Immature natural killer cell (primary cell): ENCODE data around the gene KDSR. TPM values are rescaled to one million over a fixed set of nuclear protein-coding genes. Genes with fewer than 3 reads are reported as not detected.

Experiments
- DNase-seq, 3 donors: peaks; one replicate each; pipeline ENCODE4 v3.0.0; 2022; ENCODE audit warnings: mixed read lengths in 1 of 3
- H3K27ac Mint-ChIP-seq, 6 donors: one replicate each; pipeline ENCODE4 v1.8.0; 2020; ENCODE audit warnings: mixed read lengths in 6 of 6, mild to moderate bottlenecking in 5 of 6, inconsistent platforms in 4 of 6, moderate library complexity in 3 of 6
- H3K27me3 Mint-ChIP-seq, 3 donors: one replicate each; pipeline ENCODE4 v1.8.0; 2020 to 2021; ENCODE audit warnings: low read depth in 3 of 3, mild to moderate bottlenecking in 3 of 3, mixed read lengths in 3 of 3, moderate library complexity in 3 of 3, inconsistent platforms in 1 of 3
- H3K36me3 Mint-ChIP-seq, 3 donors: one replicate each; pipeline ENCODE4 v1.8.0; 2020; ENCODE audit warnings: mixed read lengths in 3 of 3, inconsistent platforms in 2 of 3, mild to moderate bottlenecking in 2 of 3
- H3K4me1 Mint-ChIP-seq, 2 donors: one replicate each; pipeline ENCODE4 v1.8.0; 2020; ENCODE audit warnings: inconsistent platforms in 2 of 2, mild to moderate bottlenecking in 2 of 2, mixed read lengths in 2 of 2, moderate library complexity in 1 of 2
- H3K4me3 Mint-ChIP-seq, 5 donors: one replicate each; pipeline ENCODE4 v1.8.0; 2020; ENCODE audit warnings: mild to moderate bottlenecking in 5 of 5, mixed read lengths in 5 of 5, inconsistent platforms in 3 of 5, moderate library complexity in 3 of 5
- H3K9me3 Mint-ChIP-seq, 6 donors: one replicate each; pipeline ENCODE4 v1.8.0; 2020; ENCODE audit warnings: mild to moderate bottlenecking in 6 of 6, mixed read lengths in 6 of 6, inconsistent platforms in 4 of 6, moderate library complexity in 3 of 6
- polyA plus RNA-seq, 3 donors: library from polyadenylated mRNA; unstranded; fragments of 300-500 nt; fragmentation: Illumina TruSeq; gene quantifications; one replicate each; pipeline ENCODE4 v1.2.3, GENCODE V29; 2021

KDSR gene
- polyA plus RNA-seq, 3 donors from 2014 or later = 37.7 to 45.6 (median 39.2) TPM

DNA sequence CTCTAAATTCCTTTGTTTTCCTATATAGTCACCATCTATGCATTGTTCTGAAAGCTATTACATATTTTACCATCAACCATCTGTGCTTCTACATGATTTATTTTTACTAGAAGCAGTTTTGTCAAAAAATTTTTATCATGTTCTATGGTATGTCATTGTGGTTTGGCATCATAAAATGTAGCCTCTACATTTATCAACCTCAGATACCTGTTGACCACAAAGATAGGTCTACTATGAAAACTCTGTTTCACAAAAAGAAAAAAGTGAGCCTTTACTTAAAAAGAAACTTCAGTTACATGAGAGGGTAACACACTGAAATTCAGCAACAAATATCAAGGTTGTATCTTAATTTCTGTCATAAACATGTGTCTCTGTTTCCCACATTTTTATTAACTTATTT is 51.1 kb downstream of the KDSR start:
- peaks cover 81 to 87% of the 10 kb centered on the region in 2 donors for H3K4me1 Mint-ChIP-seq
- H3K4me3 Mint-ChIP-seq = peak overlapping the region; percentile 28 to 94 (median 81)
- peaks cover 10 to 18% (median 14%) of the 10 kb centered on the region in 3 donors for H3K27me3 Mint-ChIP-seq
- DNase-seq = no peak
- H3K27ac Mint-ChIP-seq = peak overlapping the region in 5 of 6 donors; percentile 29 to 70 (median 63)
- no peaks in the 10 kb centered on the region for H3K9me3 Mint-ChIP-seq
- H3K36me3 Mint-ChIP-seq = peaks cover 0 to 5% (median 0%) of the 10 kb centered on the region in 3 donors

DNA sequence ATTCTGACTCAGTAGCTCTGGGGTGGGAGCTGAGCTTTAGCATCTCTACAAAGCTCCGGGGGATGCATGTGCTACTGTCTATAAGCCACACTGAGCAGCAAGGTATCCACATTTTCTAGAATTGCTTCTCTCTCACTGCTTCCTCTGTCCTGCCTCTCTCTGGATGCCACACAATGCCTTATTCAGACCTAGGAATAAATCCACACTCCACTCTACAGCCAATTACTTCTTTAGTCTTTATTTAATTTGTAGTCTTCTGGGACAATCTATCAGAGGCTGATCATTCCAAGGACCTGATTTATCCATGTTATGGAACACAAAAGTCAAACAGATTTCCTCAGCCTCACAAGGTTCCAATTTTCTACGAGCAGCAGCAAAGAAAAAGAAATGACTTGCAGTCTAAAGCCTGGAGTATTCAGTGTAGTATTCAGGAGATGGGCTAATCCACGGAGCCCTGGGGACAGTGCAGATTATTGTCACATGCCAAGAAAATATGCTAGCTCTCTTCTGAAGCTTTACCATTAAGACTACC is 51.8 kb downstream of the KDSR start:
- H3K4me3 Mint-ChIP-seq = peak overlapping the region in 4 of 5 donors; percentile 1 to 94 (median 62)
- H3K27me3 Mint-ChIP-seq = peaks cover 6 to 14% (median 14%) of the 10 kb centered on the region in 3 donors
- no peaks in the 10 kb centered on the region for H3K9me3 Mint-ChIP-seq
- peaks cover 0 to 5% (median 3%) of the 10 kb centered on the region in 3 donors for H3K36me3 Mint-ChIP-seq
- H3K27ac Mint-ChIP-seq = peak overlapping the region; percentile 4 to 86 (median 45)
- H3K4me1 Mint-ChIP-seq = peaks cover 81 to 92% of the 10 kb centered on the region in 2 donors
- DNase-seq = no peak

DNA sequence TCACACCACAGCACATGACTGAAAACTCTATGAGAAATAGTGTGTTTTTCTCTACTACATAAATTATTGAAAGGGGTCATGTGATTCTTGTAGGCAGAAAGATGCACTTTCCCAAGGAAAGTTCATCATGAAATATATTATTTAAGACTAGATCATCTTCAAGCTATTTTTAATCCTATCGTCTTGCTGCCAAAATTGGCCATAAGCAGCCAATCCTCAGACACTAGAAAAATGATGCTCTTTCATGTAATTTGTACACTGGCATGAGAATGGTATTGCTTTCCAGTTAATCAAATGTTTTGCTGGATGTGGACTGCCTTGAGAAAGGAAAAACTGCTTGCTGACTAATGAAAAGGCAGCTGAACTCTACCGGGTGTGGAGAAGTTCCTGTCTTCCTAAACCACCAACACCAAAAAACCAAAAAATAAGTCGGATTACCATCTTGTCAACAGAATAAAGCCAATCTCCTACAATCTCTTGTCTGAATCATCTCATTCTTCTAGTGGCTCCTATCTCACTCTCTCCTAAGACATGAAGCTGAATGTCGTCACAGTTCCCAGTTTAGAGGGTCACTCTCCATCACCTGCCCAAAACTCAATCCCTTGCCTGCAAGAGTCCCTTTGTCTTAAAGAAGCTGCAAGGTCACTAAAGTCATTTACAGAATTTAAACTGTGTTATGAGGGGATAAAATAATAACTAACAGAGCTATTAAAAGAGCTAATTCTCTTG is 52.8 kb downstream of the KDSR start:
- peaks cover 84 to 97% of the 10 kb centered on the region in 2 donors for H3K4me1 Mint-ChIP-seq
- peaks cover 5 to 11% (median 8%) of the 10 kb centered on the region in 3 donors for H3K27me3 Mint-ChIP-seq
- DNase-seq = no peak
- H3K9me3 Mint-ChIP-seq = no peaks in the 10 kb centered on the region
- H3K27ac Mint-ChIP-seq = peak overlapping the region; percentile 4 to 86 (median 62)
- peak overlapping the region; percentile 2 to 94 (median 50) for H3K4me3 Mint-ChIP-seq
- peaks cover 0 to 5% (median 4%) of the 10 kb centered on the region in 3 donors for H3K36me3 Mint-ChIP-seq

DNA sequence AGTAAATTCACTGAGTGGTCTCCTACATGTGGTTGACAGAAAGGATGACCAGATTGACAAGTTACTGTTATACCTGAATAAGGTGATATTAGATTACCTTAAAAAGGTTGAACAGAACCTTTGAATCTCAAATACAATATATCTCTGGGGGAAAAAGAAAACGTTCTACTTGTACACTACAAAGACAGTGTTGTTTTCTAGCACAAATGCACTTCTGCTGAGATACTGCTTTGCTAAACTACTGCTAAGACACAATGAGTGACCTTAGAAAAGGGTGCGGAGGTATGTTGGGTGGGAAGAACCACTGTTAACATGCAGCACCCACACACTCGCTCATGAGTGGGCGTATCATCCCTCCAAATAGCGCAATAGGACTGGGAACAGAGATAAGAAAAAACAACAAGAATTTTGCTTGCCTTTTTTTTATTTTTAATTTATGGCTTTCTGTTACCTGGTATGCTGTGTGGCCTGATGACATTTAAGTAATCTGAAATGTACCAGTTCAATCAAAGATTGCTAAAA is 53.5 kb downstream of the KDSR start:
- no peak for DNase-seq
- Mint-ChIP-seq H3K9me3 (no peaks in the 10 kb centered on the region), H3K4me3 (peak overlapping the region in 4 of 5 donors; percentile 16 to 94 (median 65)), H3K4me1 (peaks cover 80 to 95% of the 10 kb centered on the region in 2 donors), H3K36me3 (peaks cover 0 to 4% (median 0%) of the 10 kb centered on the region in 3 donors), H3K27ac (peak overlapping the region; percentile 15 to 86 (median 68)), H3K27me3 (peaks cover 2 to 5% (median 3%) of the 10 kb centered on the region in 3 donors)

DNA sequence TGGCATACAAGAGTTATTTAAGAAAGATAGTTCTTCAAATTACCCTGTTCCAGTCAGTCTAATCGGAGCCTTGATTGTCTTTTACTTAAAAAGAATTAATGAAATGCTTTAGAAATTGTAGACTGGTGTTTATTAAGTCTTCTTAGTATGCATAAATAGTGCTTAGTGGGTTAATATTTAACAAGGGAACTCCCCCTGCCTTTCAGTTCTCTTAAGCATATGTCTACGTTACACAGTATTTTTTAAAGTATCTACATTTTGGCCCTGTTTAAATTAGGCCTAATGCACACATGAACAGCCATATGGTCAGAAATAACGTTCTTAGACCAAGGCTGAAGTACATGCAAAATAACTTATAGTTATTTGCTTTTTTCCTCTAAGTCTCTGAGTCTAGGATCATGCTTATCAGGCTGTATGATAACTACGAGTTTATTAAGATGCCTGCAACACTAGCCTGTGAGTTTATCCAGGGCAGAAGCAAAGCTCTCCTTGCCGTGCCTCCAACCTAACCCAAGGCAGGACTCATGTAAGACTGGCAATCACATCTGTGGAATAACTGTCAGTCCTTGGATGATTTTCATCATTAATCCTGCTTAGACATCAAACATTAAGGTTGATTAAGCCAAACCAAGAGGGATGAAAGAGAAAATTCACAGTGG is 54.1 kb downstream of the KDSR start:
- Mint-ChIP-seq H3K4me3 (peak overlapping the region in 4 of 5 donors; percentile 16 to 94 (median 65)), H3K4me1 (peaks cover 82 to 94% of the 10 kb centered on the region in 2 donors), H3K36me3 (peaks cover 0 to 4% (median 0%) of the 10 kb centered on the region in 3 donors), H3K9me3 (no peaks in the 10 kb centered on the region), H3K27me3 (peaks cover under 1 to 5% (median 2%) of the 10 kb centered on the region in 3 donors), H3K27ac (peak overlapping the region in 5 of 6 donors; percentile 55 to 86 (median 78))
- no peak for DNase-seq

DNA sequence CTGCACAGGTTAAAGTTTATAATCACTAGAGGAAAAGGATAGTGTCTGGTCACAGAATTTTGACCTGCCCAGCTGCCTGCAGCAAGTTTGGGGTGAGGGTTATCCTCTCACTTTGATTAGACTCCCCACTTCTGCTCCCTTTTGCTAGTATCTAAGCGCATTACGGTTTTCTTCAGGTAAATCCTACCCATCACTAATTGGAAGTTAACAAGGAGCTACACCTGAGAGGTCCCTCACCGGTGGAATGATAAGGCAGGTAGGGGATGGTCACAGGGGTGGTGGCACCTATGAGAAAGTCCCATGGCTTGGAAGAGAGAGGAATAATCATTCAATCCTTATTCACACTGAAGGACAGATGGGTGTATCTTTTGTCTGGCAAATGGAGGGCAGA is 55.0 kb downstream of the KDSR start:
- Mint-ChIP-seq H3K4me1 (peaks cover 81 to 91% of the 10 kb centered on the region in 2 donors), H3K36me3 (peaks cover 0 to 4% (median 0%) of the 10 kb centered on the region in 3 donors), H3K9me3 (no peaks in the 10 kb centered on the region), H3K27me3 (peaks cover 0 to 2% (median 0%) of the 10 kb centered on the region in 3 donors), H3K27ac (peak overlapping the region in 5 of 6 donors; percentile 13 to 82 (median 61)), H3K4me3 (peak overlapping the region in 2 of 5 donors; percentile 22 to 65)
- no peak for DNase-seq

DNA sequence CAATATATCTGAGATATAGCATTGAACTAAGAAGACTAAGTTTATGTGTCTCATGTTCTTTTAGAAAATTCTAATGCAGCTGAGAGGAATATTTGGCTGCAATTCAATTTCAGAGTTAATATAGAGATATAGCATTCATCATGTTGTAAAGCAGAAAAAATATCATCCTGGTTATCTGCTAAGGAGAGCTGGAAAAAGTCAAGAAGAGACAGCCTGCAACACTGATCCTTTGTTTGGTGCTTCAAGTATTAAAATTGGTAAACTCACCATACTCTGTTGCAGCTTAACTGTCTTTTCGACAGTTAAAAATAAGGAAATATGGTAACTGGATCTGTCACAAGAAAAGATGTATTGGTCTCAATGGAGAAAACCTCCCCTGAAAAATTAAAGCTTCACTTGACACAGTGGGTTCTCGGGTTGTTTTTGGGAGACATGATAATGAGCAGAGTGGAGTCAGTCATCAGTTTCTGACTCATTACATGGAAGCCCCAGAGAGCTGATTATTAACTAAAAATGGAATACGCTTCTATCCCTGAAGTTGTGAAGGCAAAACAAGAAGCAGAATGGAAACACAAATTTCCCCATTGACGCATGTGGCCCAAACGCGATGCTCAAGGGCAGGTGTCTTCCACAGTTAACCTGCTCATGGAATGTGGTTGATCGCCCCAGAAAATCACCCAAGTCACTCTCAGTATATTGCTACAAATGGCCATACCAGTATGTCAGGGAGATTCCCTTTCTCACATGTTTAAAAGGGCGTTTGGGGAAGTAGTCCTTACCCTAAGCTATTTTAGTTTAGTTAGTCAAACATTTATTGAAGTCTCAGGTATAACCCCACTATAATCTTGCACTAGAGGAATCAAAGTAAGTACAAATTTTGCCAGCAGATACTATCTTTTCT is 55.6 kb downstream of the KDSR start:
- peak overlapping the region in 2 of 5 donors; percentile 1 to 27 for H3K4me3 Mint-ChIP-seq

DNA sequence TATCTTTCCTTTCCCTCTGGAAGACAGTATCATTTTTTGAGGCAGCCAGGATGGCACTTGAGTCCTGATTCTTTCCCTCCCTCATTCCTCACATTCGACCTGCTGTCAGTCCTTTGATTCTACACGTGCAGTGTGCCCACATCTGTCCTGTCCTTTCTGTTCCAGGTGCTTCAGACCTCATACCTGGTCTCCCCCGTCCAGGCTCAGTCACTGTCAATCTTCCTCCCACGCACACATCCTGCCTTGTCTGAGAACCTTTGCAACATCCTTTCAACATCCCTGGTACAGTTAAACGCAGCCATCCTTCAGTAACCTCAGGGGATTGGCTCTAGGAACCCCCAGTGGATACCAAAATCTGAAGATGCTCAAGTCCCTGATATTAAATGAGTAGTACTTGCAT is 57.6 kb downstream of the KDSR start:
- Mint-ChIP-seq H3K27me3 (peaks cover 0 to 2% (median 0%) of the 10 kb centered on the region in 3 donors), H3K9me3 (no peaks in the 10 kb centered on the region), H3K27ac (peak overlapping the region in 4 of 6 donors; percentile 14 to 81 (median 50)), H3K36me3 (peaks cover 0 to 11% (median 10%) of the 10 kb centered on the region in 3 donors), H3K4me3 (peak overlapping the region in 1 of 5 donors; percentile 33), H3K4me1 (peaks cover 66 to 67% of the 10 kb centered on the region in 2 donors)
- no peak for DNase-seq

More for the DNA sequence above, 55.6 kb downstream of the KDSR start:
- H3K9me3 Mint-ChIP-seq = no peaks in the 10 kb centered on the region
- DNase-seq = no peak
- peaks cover 0 to 7% (median 6%) of the 10 kb centered on the region in 3 donors for H3K36me3 Mint-ChIP-seq
- peaks cover 78 to 85% of the 10 kb centered on the region in 2 donors for H3K4me1 Mint-ChIP-seq
- peaks cover 0 to 2% (median 0%) of the 10 kb centered on the region in 3 donors for H3K27me3 Mint-ChIP-seq
- H3K27ac Mint-ChIP-seq = peak overlapping the region in 5 of 6 donors; percentile 15 to 82 (median 46)

DNA sequence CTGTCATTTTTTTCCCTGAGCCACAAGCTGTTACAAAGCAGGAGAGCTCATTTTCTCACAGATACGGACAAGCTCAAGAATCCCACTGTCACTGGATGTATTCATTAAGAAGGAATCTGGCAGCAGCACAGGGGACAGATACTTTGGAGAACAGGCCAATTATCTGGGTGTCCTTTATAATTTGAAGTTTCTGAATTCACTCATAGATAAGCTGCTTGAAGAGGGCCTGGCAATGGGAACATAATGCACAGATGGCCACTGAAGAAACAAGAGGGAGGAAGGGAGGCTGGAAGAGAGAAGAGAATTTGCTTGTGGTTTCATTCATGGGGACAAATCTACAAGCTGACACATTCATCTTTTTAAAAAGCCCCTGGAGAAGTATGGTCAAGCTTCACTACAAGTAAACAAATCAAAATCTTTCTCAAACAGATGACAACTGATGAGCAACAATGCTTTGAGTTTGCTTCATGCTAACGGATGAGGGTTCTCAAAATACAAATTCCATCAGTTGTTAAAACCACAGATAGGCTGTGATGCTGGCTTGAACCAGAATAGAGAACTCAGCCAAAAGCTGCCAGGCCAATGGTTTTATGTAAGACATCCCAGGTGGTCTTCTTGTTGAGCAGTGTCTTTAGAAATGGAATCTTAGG is 59.3 kb downstream of the KDSR start:
- Mint-ChIP-seq H3K27ac (peak overlapping the region in 2 of 6 donors; percentile 22 to 64), H3K4me1 (peaks cover 61 to 67% of the 10 kb centered on the region in 2 donors), H3K4me3 (peak overlapping the region in 1 of 5 donors; percentile 38), H3K9me3 (no peaks in the 10 kb centered on the region), H3K27me3 (no peaks in the 10 kb centered on the region), H3K36me3 (peaks cover 0 to 11% (median 10%) of the 10 kb centered on the region in 3 donors)
- no peak for DNase-seq

DNA sequence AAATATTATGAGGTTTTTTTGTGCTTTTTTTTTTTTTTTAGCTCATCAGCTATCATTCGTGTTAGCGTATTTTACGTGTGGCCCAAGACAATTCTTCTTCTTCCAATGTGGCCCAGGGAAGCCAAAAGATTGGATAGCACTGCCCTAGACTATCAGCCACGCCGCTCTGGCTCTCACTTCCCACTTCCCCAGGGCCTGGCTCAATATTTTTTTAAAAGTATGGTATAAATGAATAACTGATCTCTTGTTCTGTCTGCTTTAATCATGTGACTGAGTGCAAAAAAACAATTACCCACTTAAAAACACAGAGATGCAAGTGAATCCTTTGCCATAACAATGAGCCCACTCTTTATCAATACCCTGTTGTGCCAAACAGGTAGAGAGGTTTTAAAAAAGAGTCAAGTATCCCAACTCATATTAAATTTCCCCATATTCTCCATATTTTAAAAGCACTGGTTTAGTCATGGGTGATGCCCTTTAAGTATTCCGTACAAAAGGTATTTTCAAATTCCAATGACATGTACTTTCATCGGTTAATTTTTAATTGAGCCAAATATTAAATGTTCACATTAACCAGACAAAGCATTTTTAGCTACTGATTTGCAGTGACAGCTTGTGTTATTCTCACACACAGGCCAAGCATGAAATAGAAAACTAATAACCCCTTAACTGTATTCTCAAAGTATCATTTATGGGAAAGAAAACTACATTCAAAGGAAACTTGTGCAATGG is 60.0 kb downstream of the KDSR start:
- DNase-seq = no peak
- Mint-ChIP-seq H3K27ac (peak overlapping the region in 2 of 6 donors; percentile 29 to 36), H3K4me1 (peaks cover 61 to 67% of the 10 kb centered on the region in 2 donors), H3K4me3 (no peak overlapping the region), H3K27me3 (no peaks in the 10 kb centered on the region), H3K36me3 (peaks cover 0 to 15% (median 10%) of the 10 kb centered on the region in 3 donors), H3K9me3 (no peaks in the 10 kb centered on the region)

DNA sequence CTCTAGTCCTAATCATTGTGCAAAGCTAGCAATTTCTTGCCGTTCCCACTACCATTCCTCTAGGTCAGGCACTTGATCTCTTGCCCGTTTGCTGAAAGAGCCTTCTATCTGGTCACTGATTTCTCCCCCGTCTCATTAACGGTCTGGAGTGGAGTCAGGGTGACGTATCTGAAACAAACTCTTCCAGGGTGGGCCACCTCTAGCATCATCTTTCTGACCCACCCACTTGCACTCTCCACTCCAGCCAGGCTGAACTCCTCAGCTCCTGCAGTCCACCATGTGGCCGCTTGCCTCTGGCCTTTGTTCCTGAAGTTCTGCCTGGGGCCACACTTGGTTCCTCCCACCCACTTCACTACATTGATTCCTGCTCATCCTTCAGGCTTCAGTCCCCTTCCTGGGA is 60.8 kb downstream of the KDSR start:
- H3K4me3 Mint-ChIP-seq = no peak overlapping the region
- no peaks in the 10 kb centered on the region for H3K27me3 Mint-ChIP-seq
- H3K4me1 Mint-ChIP-seq = peaks cover 61 to 67% of the 10 kb centered on the region in 2 donors
- H3K27ac Mint-ChIP-seq = peak overlapping the region in 2 of 6 donors; percentile 29 to 36
- H3K36me3 Mint-ChIP-seq = peaks cover 0 to 19% (median 10%) of the 10 kb centered on the region in 3 donors
- DNase-seq = no peak
- no peaks in the 10 kb centered on the region for H3K9me3 Mint-ChIP-seq
